ENCODE measurements around the gene SLC16A11. TPM values are rescaled to one million over a fixed set of nuclear protein-coding genes. Genes with fewer than 3 reads are reported as not detected.
A peak's percentile ranks its signal among the peaks of the same experiment; 100 is the strongest.

SLC16A11 gene
- total and polyA plus RNA-seq, 9 of the 15 experiments (the other 6 are each of a cell fraction or from before 2014, with no cell fraction given), result not detected

GRCh38 chr17:7023576-7024401 lies 20.1 kb downstream of the SLC16A11 start (continued):
- TF ChIP-seq ZBTB11 (CRISPR knock-in tag; IDR thresholded peaks at IDR 0.05) (peak in 1 of 3 experiments; percentile 47; a peak in 1 of 6 replicates), GTF2A2 (tag; IDR thresholded peaks at IDR 0.05) (no peak), ZNF57 (CRISPR knock-in tag; IDR thresholded peaks at IDR 0.05) (no peak), U2AF2 (optimal IDR thresholded peaks at IDR 0.05; ENCODE audit: low read depth, low read length) (no peak), ZBTB2 (IDR thresholded peaks at IDR 0.05) (peak; percentile 72; the same call in 1 of the 2 replicates), HNRNPLL (IDR thresholded peaks at IDR 0.05; ENCODE audit: low read depth, low read length, poor library complexity, severe bottlenecking) (peak; percentile 63), ZNF589 (CRISPR knock-in tag; IDR thresholded peaks at IDR 0.05; ENCODE audit: low read depth) (no peak), NCOA1 (IDR thresholded peaks at IDR 0.05; ENCODE audit: low read depth) (no peak), MBD2 (IDR thresholded peaks at IDR 0.05; ENCODE audit: borderline replicate concordance, low read depth) (no peak), GABPA (tag; conservative IDR thresholded peaks at IDR 0.05; ENCODE audit: low read depth) (no peak), SIN3A (IDR thresholded peaks at IDR 0.05; ENCODE audit: borderline replicate concordance in 2 of 2, control insufficient read depth in 1 of 2, low read depth in 2 of 2, low read length in 2 of 2) (peak in 1 of 2 experiments; percentile 35; a peak in 1 of 4 replicates), MAFG (tag; conservative IDR thresholded peaks at IDR 0.05) (no peak), CTCFL (IDR thresholded peaks at IDR 0.05; ENCODE audit: borderline replicate concordance, insufficient read depth, low read depth, low read length, poor library complexity, severe bottlenecking) (no peak), HEY1 (CRISPR knock-in tag; IDR thresholded peaks at IDR 0.05; ENCODE audit: borderline replicate concordance) (no peak), CBFA2T2 (conservative IDR thresholded peaks at IDR 0.05) (no peak)
